COR-L47 (cell line): ENCODE data around the gene ZNF214.

Experiments used
- DNase-seq: peaks from one replicate; lab custom pipeline; 2025; lab: John Stamatoyannopoulos, UW

The ZNF214 gene

DNA sequence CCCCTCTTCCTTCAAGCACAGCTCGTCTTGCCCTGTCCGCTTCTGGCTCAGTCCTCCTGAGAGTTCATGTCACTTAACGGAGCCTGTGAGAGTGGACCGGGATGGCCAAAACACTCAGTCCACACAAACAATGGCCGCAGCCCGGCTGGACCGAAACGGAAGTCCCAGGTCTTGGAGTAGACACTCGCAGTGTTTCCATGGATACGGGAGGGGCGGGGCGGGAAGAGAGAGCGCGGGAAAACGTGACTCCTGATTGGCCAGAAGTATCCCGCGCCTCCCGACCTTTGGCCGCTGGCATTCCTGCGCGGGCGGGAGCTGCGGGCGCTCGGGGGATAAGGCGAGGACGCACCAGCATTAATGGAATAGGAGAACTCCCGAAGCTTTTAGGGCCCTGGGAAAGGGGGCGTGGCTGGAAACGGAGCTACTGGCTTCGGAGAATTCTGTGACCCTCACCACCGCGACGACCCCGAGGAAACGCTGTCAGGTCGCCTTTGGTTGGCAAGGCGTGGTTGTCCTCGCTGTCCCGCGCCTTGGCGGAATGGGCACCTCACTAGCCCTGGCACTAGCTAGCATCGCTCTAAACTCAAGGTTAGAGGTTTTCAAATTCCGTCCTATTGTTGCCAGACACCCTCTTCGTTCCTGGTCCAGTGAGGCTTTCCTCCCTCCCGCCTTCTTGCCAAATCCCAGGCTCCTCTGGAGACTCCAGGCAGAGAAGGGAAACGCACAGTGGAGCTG is at the start of gene ZNF214, which contains the start of gene NLRP14:
ZNF214 (minus strand) TSS at position 164 of the 735 bp plus-strand sequence. CDS start 17,511 bp downstream, outside the sequence.
NLRP14 (plus strand) TSS at position 297 of the 735 bp plus-strand sequence. CDS start 18,108 bp downstream, outside the sequence.
- no peak for DNase-seq

- DNase-seq, result no peak
Observed at GRCh38 chr11:7062534-7062933, 42.4 kb upstream of the ZNF214 start.

GRCh38 chr11:7060868-7061267 is 40.7 kb upstream of the ZNF214 start:
- no peak for DNase-seq

DNA sequence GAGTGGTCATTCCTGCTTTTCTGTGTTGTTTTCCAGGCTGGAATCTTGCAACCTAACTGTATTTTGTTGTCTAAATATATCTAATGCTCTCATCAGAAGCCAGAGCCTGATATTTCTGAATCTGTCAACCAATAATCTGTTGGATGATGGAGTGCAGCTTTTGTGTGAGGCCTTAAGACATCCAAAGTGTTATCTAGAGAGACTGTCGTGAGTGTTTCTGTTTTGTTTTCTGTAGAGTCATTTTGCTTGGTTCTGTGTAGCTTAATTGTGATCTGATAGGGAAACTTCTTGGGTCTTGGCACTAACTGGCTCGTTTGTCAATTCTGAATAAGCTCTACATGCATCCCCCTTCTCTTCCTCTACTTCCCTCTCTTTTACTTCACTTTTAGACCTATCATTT is 37.5 kb upstream of the ZNF214 start:
- DNase-seq, result no peak

GRCh38 chr11:7056828-7057513 is 36.8 kb upstream of the ZNF214 start:
- no peak for DNase-seq

GRCh38 chr11:7050191-7050590 is 30.0 kb upstream of the ZNF214 start:
- no peak for DNase-seq

- DNase-seq, result no peak
Observed at GRCh38 chr11:7046474-7047175, 26.5 kb upstream of the ZNF214 start.

DNA sequence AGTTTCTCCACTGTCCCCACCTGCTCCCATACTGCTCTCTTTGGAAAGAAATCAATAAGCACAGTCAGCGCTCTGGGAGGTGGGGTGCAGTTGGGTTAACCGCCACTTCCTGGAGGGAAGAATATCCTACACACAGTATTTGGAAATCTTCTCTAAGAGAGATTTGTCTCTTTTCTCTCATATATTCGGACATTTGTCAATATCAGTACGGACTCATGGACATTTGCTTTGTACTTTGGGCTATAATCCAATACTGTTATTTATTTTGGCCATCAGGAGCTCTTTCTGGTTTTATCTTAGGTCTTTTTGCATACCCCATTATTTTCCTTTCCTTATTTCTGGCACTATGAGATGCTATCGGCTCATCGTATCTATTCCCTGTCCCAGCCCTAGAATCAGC is 13.9 kb upstream of the ZNF214 start:
- no peak for DNase-seq

DNA sequence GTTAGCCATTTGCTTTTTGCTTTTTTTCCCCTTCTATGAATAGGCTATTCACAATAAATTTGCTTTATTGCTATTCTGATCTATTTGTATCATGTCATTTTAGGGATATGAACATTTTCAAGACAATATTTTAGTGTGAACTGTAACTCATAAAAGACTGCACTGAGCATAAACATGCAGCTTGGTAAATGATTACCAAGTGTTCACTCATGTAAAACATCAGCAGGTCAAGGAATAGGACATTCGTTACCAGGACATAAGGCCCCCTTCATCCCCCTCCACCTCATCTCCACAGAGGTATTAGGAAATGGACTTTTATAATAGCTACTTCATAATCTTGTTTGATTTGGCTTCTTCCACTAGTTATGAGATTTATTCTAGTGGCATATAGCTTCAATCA is 12.5 kb upstream of the ZNF214 start:
- no peak for DNase-seq

DNA sequence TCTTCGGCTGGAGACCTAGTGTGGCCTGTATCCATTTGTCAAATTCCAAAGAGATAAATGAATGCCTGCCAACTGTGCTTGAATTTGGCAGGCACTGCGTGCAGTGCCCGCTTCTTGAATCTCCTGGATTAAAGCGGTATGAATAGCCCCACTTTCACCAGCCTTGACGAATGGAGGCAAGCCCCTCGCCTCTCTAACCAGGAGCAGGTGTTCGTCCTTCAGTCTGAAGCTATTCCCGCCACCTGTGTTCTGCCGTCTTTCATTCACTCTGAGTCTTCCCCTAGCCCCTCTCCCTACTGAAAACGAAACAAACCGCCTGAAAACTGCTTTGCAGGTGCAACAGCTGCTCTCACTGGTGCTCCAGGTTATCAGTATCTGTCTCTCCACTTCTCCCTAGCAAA is 11.3 kb upstream of the ZNF214 start:
- DNase-seq, result no peak

- no peak for DNase-seq
Observed at GRCh38 chr11:7030836-7031235, 10.7 kb upstream of the ZNF214 start.

DNA sequence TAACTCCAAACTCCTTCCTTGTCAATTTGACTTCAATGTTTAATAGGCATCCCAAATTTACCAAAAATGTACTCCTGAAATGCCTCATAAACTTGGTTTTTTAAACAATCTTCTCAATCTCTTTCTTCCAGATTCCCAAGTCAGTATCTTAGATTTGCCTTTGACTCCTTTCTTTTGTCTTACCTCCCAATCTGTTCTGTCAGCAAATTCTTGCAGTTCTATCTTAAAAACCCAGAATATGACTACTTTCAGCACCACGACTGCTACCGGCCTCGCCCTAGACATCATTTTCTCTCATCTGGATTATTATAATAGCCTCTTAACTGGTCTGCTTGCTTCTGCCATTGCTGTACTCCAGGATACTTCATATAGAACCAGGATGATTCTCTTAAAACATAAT is 8.0 kb upstream of the ZNF214 start:
- DNase-seq, result no peak

DNA sequence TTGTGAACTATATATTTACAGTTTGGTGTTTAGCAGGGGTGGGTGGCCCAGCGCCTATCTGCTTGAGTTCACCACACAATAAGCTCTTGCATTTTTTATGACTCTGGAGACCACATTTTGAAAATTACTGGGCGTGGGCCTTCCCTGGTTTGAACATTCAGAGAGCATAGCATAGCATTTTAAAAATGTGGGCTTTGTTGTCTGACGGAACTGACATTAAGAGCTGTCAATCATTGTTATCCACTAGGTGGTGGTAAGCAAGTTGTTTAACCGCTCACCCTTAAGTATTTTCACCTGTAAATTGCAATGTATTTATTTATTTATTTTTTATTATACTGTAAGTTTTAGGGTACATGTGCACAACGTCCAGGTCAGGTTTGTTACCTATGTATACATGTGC is 1.2 kb upstream of the ZNF214 start:
- no peak for DNase-seq

- DNase-seq, result no peak
Observed at GRCh38 chr11:7019500-7020182, 505 bp downstream of the ZNF214 start.

- no peak for DNase-seq
Observed at GRCh38 chr11:7016011-7016410, 4.1 kb downstream of the ZNF214 start.

DNA sequence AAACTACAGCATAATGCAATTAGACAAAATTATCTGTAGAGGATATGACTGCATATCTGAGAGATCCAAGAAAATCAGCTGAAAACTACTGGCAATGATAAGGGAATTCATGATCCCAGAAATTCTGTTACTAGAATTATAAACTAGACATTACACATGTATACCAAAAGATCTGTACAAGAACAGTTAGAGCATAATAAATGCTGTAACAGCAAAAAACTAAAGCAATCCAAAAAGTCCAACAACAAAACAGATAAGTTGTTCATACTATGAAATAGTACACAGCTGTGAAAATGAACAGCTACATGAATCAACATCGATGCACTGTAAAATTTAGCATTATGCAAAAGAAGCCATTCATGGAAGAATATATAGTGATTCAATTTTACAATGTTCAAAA is 6.0 kb downstream of the ZNF214 start:
- no peak for DNase-seq

DNA sequence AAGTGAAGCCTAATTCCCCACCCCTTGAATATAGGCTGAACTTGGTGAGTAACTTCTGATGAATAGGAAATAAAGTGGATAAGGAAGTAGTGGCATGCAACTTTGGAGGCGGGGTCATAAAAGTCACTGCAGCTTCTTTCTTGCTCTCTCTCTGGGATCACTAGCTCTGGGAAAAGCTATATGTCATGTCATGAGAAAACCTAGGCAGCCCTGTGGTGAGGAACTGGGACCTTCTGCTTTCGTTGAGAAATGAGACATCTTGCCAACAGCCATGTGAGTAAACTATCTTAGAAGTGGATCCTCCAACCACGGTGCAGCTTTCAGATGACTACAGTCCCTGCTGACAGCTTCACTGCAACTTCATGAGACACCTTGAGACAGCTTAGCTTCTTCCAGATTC is 15.7 kb downstream of the ZNF214 start:
- no peak for DNase-seq

DNA sequence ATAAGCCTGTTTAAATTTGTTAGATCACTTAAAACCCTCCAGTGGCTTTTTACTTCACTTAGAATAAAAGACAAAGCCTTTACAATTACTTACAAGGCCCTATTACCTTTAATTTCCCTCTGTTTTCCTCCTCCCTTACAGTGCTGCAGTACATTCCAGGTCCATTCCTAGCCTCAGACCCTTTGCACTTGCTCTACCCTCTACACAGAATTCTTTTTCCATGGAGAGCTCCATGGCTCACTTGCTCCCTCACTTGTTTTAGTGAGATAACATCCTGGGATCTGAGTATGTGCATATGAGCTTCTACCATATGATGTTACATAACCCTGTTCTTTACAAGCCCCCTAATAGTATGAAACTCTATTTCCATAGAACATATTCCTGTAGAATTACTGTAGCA is 24.4 kb downstream of the ZNF214 start:
- no peak for DNase-seq

- no peak for DNase-seq
Observed at GRCh38 chr11:6992457-6993417, 27.4 kb downstream of the ZNF214 start.

GRCh38 chr11:6992026-6992425 is 28.1 kb downstream of the ZNF214 start:
- DNase-seq, result no peak

DNA sequence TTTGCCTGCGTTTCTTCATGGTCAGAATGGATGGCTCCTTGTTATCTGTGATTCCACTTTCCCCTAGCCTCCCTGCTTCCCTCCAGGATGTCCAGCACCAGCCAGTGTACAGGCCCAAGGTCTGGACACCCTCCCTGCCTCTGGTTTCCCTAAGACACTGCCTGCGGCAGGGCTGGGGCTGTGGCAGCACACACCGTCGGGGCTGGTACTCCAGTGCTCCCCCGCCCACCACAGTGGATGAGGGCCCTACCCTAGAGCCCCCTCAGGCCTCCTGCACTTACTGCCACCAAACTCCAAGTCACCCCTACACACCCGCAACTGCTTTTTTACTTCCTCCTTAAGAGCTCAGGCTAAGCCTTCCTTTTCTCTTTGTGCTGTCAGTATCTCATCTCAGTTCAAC is 28.9 kb downstream of the ZNF214 start:
- DNase-seq, result no peak
